Glomerular endothelial cell (primary cell): ENCODE measurements around the gene SERINC2. TPM values are rescaled to one million over a fixed set of nuclear protein-coding genes. Genes with fewer than 3 reads are reported as not detected.
A peak's percentile ranks its signal among the peaks of the same experiment; 100 is the strongest.
"Not testable (repeated sequence)": the region's sequence is repeated elsewhere in the genome, so short reads cannot be mapped to it uniquely, and the experiment has no call there.

ENCODE experiments used
- DNase-seq: peaks from one replicate; pipeline ENCODE4 v3.0.0-alpha.2; 2011; ENCODE audit warnings: low read depth, low spot score; ENCODE audit errors: extremely low read depth
- total RNA-seq: library from RNA; depleted of rRNA; stranded (reverse); fragments of >200 nt; gene quantifications from 2 replicates; pipeline ENCODE4 v1.2.3, GENCODE V29; 2015

The SERINC2 gene
- total RNA-seq, 1 donor from 2014 or later = 38.4 TPM

- not testable (repeated sequence) for DNase-seq
These were observed 18.6 kb downstream of the SERINC2 start for GRCh38 chr1:31431351-31432257.

- DNase-seq = no peak
These were observed 19.8 kb downstream of the SERINC2 start for GRCh38 chr1:31432592-31433395.

GRCh38 chr1:31433396-31433930 is 20.4 kb downstream of the SERINC2 start:
- DNase-seq = no peak

DNA sequence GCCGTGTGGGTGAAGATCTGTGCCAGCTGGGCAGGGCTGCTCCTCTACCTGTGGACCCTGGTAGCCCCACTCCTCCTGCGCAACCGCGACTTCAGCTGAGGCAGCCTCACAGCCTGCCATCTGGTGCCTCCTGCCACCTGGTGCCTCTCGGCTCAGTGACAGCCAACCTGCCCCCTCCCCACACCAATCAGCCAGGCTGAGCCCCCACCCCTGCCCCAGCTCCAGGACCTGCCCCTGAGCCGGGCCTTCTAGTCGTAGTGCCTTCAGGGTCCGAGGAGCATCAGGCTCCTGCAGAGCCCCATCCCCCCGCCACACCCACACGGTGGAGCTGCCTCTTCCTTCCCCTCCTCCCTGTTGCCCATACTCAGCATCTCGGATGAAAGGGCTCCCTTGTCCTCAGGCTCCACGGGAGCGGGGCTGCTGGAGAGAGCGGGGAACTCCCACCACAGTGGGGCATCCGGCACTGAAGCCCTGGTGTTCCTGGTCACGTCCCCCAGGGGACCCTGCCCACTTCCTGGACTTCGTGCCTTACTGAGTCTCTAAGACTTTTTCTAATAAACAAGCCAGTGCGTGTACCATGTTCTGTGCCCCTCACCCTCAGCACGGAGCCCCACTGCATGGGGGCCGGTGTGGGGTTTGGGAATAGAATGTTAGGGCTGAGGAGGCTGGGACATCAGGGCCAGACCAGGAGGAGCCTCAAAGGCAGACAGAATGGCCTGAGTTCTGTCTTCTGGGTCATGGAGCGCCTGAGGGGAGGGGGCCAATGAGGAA is 21.3 kb downstream of the SERINC2 start:
- DNase-seq = no peak

DNA sequence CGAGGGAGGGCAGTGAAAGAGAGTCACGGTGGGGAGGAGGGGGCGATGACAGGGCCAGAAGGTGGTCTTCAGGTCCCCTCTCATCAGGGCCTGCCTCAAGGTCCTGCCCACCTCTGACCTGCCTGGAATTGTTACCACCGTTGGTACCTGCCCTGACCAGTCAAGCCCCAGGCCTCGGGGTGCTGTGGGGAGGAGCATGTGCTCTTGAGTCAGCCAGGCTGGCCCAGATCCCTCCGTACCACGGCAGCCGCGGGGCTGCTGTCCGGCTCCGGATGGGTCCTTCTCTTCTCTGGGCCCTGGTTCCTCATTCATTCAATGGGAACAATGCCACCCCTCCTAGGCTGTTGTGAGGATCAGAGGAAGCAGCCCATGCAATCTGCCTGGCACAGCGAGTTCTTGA is 22.0 kb downstream of the SERINC2 start:
- no peak for DNase-seq

DNA sequence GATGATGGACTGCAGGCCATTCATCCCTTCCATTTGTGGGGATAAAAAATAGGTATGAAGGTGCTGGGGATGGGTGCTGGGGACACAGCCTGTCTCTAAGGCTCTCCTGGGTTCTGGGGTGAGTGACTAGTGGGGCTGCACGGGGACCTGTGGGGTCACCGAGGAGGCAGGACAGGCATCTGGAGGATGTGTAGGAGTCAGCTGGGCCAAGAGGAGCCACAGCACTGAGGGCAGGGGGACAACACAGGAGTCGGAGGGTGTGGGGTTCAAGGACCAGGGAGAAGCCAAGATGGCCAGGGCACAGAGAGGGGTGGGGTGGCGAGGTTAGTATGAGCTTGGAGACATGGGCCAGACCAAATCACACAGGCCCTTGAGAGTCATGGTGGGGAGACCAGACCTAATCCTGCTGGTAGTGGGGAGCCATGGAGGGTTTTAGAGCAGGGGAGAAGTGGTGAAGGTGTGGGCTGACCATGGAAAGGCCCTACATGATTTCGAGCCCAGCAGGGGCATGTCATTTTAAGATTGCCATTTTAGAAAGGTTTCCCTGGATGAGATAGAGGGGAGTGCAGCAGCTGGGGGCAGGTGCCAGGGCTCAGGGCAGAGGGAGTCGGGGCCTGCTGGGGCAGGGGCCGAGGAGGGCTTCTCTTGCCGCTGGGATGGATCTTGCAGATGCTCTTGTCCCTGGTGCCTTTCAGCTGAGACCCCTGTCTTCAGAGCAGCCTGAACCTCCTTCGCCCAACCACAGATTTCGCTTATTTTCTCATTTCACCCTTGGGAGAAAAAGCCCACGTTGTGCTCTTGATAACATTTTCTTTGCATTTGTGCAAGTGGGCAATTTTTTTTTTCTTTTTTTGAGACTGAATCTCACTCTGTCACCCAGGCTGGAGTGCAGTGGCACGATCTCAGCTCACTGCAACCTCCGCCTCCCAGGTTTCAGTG is 22.7 kb downstream of the SERINC2 start:
- no peak for DNase-seq

DNA sequence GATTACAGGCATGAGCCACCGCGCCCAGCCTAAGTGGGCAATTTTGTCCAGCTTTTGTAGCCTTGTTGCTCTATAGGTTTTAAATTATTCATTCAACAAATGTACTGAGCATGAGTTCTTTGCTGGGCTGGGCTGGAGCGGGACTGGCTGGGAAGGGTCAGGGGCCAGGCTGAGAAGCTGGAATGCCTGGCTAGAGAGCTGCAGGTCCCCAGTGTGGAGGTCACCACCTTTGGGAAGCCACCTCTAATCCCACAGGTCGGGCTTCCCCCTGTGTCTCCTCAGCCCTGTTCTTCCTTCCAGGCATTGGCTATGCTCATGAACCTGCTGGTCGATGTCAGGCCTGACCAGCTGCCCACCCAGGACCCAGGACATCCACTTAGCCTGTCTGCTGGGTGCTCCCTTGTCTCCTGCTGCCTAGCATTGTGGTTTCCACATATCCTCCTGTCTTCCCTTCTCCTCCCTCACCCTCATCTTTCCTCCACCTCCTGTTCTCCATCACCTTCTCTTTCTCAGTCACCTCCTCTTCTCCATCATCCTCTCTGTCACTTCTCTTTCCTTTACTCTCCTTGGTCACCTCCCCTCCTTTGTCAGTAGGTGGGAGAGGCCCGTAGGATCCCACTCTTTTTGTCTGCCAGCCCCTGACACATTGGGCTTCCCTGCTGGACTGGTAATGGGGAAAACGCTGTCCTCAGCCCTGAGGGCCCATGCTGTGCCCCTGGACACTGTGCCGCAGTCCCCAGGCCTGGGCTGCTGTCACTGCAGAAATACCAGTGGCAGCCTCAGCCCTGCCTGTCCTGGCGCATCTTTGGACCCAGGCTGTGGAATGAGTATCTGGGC is 23.8 kb downstream of the SERINC2 start:
- no peak for DNase-seq

- DNase-seq = no peak
These were observed 24.5 kb downstream of the SERINC2 start for GRCh38 chr1:31437433-31438037.

GRCh38 chr1:31439276-31439675 is 26.3 kb downstream of the SERINC2 start:
- no peak for DNase-seq

GRCh38 chr1:31441073-31441472 is 28.1 kb downstream of the SERINC2 start:
- DNase-seq = no peak

DNA sequence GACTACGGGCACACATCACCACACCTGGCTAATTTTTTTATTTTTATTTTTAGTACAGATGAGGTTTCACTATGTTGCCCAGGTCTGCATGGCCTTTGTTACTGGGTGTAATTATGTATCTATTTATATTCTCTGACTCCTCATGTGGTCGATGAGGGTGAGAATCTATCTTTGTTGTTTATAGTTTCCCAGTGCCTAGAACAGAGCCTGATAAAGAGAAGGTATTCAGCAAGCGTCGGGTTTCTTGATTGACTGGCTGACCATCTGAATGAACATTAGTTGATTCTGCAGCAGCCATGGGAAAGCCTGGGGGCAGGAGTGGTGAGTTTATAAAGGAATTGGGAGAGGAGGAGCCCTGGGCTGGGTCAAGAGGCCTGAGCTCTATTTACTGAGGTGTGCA is 28.5 kb downstream of the SERINC2 start:
- no peak for DNase-seq

GRCh38 chr1:31441970-31442647 is 29.1 kb downstream of the SERINC2 start:
- no peak for DNase-seq

DNA sequence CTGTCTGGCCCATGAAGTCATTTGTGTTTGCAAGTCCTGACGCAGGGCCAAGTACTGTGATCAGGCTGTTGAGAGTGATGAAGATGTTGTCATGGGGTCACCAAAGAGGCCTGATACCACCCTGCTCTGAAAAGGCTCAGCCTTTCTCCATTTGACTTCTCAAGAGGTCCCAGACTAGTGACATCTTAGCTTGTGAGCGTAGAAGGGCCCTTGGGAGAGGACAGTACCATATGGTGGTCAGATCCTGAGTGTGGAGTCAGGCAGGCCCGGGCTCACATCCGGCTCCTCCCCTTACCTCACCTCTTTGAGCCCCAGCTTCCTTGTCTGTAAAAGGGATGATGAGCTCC is 29.6 kb downstream of the SERINC2 start:
- no peak for DNase-seq

DNA sequence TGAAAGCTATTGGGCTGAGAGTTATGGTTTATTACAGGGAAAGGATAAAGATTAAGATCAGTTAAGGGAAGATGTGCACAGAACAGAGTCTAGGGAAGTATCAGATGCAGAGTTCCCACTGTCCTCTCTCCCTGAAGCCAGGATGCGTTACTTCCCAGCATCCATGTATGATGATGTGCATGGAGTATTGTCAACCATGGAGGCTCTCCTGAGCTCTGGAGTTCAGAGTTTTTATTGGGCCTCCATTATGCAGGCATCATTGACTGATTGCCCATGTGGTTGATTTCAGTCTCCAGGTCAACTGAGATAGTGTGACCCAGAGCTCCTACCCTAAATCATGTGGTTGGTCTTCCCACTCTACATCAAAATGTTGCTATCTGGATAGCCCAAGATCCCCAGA is 30.7 kb downstream of the SERINC2 start:
- DNase-seq = no peak

GRCh38 chr1:31444725-31445448 is 31.9 kb downstream of the SERINC2 start:
- DNase-seq = peak; percentile 61

DNA sequence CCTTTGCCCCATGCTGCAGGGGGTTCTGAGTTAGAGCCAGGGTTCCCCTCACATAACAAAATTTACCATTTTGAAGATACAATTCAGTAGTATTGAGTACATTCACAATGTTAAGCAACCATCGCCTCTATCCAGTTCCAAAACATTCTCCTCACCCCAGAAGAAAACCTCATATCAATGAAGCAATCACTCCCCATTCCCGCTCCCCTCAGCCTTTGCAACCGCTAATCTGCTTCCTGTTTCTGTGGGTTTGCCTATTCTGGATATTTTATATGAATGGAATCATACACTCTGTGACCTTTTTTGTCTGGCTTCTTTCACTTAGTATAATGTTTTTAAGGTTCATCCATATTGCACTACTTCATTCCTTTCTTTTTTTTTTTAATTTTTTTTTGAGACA is 32.9 kb downstream of the SERINC2 start:
- DNase-seq = no peak

DNA sequence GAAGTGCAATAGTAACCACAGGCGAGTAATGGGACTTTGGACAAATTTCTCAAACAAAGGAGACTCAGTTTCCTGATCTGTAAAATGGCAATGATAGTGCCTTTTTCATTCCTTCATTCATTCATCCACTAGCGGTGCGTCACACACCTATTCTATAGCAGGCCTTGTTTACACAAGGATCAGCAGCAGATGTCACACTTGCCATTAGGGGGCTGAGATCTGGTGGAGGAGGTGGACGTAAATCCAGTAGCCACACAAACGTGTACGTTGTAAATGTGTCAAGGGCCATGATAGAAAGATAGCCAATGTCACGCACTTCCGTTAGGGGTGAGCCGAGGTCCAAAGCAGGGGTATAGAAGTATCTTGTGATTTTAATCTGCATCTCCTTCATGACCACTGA is 34.2 kb downstream of the SERINC2 start:
- DNase-seq = no peak
